HG03457 (cell line): ENCODE data around the gene OPCML.

Experiments
- ATAC-seq: cut with Tn5 transposase; IDR thresholded peaks from one replicate; pipeline ENCODE4 v1.9.1; 2021; ENCODE audit warnings: moderate number of reproducible peaks; ENCODE audit not compliant: unreplicated experiment

Gene OPCML

DNA sequence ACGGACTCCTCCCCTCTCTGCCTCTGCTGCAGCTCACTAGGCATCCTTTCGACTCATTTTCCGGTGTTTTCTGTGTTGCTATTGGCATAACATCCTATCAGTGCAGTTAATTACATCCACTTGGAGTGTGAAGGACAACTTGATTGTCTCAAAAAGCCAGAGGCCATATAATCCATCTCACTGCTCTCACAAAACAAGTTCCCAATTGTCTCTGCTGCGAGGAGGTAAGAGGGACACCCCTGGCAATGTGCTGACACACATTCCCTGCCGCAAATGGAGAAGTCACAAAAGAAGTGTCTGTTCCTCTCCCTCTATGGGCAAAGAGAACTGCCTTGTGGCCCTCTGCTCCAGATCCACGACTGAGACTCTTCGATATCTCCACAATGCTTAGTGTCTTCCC, 618.4 kb downstream of the OPCML start:
- no peak for ATAC-seq

DNA sequence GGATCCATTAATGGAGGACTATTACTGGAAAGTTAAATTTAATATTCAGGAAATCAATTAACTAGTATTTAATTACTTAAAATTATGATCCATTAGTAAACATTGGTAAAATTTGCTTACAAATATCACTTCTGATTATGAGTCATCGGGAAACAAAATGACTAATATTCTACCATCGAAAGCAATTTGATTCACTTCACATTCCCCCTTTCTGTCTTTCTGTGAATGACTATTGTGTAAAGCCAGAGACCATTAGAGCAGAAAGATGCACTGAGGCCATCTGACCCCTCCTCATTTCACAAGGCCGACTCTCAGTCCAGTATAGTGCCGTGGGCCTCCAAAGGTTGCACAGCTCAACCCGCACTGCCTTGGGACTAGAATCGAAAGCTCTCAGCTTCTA, 619.0 kb downstream of the OPCML start:
- ATAC-seq = no peak

DNA sequence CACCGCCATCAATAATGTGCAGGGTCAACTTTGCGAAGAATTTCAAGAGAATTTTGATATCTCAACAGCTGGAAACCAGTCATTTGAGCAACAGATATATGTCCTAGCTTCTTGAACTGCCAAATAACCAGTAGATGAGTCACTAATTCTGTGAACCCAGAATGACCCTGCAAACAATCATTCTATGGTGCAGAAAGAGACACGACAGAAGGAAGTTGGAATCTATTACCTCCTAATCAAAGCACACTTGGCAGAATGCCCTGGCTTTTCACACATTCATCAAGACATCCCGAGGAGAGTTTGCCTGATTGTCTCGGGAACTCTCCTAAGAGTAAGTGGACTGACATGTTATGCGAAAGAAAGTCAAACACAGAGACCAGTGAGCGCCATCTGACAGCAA, 621.1 kb downstream of the OPCML start:
- no peak for ATAC-seq

DNA sequence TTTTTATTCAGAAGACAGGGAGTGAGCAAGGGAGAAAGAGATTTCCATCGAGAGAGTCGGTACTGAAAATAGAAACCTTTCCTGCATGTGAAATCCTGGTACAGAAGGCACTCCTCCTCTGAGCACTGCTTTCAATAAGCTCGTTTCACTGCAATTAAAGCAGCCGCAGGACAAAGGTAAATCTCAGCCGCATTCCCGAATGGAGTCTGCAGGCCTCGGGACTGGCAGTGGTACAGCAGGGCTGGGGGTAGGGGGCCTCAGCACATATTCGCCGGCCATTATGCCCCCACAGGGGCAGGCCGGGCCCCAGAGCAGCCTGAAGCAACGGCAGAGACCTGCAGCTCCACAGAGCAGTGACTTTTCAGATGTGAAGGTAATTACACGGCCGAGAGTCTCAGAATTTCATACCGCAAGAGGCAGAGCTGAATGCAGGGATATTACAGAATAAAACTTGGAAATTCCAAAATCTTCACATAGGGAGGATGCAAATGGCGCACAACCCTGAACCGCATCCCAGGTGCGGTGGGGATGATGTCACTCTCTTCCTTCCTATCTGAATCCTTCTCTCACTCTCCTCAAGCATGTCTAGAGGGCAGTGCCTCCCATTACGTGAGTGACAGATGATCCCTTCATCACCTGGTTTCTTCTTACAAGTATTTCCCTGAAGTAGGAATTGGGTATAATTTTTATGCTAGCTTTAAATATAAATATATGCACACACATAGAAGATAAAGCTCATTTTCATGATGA, 622.1 kb downstream of the OPCML start:
- no peak for ATAC-seq

DNA sequence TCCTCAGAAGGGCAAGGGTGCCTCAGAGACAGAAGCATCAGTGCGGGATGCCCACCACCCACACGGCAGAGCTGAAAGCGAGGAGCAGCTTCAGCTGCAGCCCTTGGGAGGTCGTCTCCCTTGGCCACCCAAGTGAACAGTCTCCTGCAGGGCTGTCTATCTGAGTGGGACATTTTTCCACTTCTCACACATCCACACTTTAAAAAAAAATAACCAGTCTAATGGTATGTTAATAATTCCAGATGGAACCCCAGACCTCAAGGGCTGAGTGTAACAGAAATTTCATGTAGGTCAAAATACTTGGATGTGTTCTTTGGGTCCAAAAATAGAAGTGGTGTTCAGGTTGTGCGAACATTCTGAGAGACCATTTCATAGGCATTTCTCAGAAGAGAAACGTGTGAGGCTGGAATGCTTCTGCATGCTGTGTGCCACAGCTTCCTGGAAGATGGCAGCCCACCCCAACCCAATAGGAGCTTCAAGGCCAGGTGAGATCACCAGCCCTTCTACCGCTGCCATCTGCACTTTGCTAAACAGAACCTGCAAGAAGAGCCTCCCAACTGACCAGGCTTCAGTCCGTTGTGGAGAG, 623.2 kb downstream of the OPCML start:
- ATAC-seq = no peak

DNA sequence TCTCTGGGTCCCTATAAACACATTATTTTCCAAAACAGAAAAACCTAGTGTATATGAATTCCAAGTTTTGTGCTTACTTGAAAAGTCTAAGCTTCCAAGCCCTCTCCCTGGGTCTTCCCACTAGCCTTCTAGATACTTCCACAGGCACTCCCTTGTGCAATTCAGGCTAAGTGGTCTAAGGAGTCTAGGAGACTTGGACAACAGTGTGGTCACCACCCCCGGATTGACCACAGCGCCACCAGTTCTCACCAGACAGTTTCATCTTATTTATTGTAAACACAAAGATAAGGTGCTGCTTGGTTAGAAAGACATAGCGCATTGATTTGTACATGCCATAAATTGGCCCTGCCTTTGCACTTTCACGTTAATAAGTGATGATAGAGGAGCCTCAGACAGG, 623.9 kb downstream of the OPCML start:
- ATAC-seq = no peak

DNA sequence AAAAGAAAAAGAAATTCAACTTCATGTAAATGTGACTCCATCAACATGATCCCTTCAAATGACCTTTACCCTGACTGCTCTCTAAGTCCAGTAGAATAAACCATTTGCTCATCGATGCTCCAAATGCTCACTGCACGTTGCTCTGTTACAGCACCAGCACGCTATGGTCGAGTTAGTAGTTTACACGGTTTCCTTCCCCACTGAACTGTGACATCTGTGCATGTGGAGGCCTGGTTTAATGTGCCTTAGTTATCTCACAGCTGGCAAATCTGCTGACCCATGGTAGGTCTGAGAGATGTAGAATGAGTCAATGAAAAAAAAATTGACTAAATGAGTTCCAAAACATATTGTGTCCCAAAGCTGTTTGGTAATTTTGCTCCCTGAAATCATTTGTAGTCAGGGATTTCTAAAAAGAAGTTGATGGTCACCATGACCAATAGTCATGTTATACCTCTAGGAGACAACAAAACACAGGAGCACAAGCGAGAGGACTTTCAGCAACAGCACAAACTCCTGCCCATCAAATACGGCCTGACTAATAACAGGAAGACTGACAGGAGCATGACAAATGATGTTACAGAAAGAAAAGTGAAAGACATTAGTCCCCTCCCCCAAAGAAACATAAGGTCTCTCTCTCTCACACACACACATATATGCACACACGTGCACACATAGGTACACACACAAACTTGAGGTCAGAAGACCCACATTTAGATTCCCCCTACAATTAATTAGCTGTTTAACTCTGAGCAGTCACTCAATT, 624.5 kb downstream of the OPCML start:
- ATAC-seq = no peak

DNA sequence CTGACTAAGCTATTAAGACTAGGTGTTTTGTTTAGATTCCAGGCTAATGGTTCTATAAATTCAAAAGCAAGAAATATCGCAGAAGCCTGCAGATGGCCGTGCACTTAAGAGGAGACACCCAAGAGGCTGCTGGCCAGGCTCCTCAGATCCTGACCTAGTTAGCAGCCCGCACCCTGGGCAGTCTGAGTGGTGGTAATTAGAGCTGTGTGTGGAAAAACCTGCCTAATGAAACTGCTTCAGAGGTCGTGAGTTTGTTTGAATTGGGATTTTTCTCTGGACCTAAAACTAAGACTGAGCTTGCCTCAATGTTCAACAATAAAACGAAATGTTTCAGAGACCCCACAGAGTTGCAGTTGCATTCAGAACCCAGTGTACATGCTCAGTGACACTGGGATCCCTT, 627.7 kb downstream of the OPCML start:
- ATAC-seq = no peak

DNA sequence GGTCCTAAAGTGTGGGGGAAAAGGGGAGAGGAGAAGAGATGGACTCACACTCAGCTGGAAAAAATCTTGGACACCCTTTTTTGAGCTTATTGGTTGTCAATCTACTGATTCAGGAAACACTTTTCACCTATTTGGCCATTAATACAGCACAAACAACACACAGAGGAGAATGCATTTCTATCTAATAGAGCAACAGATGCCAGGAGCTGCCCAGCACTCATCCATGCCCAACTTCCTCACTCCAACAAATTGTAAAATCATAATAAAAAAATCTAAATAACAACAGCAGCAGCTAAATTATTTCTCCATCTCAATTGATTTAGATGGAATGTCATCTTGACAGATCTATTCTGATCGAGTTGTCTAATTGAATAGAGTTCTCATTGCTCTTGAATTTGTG, 628.2 kb downstream of the OPCML start:
- no peak for ATAC-seq

DNA sequence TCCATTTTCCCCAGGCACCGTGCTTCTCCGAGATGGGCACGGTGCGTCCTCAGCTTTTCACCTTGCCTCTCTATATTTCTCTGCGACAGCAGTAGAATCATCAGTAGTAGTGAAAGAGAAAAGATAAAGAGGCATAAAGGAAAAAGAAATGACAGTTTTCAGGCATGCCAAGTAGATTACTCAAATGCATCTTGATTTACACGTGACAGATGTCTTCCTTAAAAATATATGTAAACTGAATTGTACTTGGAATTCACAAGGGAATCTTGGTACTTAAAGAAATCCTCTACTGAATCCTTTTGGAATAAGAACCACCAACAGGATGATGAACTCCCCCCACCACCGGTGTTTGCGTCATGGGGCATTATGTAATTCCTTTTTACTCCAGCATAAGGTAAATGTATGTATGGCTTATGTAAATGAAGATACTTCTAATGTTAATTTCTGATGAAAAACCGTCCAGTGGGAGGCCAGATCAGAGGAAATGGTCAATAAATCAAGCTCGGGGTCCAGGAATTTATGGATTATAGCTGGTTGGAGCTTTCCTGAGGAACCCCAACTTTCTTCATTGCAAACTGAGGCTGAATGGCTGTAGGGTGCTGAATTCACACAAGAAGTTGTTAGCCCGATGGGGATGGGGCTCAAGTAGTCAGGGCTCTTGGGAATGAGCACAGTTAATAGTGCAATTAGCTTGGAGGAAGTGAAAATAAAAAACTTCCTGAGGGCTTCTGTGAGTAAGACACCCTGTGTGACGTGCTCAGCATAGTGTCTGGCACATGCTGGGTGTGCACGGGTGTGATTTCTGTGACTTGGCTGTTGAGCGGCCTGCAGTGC, 630.4 kb downstream of the OPCML start:
- no peak for ATAC-seq

DNA sequence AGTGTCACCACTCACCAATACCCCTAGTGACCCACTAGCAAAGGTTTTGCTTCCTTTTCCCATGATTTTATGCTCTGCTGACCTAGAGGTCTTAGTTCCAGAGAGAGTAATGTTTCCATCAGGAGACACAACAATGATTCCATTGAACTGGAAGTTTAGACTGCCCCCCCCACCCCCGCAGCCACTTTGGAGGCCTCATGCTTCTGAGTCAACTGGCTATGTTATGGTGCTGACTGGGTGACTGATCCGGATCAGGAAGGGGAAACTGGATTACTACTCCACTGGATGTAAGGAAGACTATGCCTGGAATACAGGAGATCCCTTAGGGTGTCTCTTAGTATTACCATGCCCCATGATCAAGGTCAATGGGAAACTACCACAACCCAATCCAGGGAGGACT, 633.6 kb downstream of the OPCML start:
- ATAC-seq = no peak

DNA sequence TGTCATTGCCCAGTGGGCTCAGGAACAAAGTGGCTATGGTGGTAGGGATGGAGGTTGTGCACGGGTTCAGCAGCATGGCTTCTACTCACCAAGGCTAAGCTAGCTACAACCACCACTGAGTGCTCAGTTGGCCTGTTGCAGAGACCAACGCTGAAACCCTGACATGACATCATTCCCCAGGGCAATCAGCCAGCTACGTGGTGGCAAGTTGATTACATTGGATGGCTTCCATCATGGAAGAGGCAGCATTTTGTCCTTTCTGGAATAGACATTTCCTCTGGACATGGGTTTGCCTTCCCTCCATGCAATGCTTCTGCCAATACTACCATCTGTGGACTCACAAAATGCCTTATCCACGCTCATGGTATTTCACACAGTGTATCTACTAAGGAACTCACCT, 634.3 kb downstream of the OPCML start:
- ATAC-seq = no peak

DNA sequence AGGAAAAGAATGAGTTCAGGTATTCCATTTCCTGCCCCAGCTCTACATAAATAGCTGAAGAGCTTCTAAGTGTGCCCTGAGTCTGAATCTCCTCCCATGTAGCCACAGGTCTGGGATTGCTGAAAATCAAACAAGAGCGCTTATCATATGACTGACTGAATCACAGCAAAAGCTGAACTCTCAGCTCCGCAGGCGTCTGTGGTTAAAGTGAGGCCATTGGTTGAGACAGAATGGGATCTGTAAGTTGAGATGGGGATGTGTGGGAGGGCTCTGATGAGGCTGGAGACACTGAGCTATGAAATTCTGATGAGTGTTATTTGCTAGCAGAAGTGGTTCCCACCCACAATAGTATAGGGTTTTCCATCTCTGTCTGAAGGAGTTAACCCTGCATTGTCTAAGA, 637.0 kb downstream of the OPCML start:
- ATAC-seq = no peak

DNA sequence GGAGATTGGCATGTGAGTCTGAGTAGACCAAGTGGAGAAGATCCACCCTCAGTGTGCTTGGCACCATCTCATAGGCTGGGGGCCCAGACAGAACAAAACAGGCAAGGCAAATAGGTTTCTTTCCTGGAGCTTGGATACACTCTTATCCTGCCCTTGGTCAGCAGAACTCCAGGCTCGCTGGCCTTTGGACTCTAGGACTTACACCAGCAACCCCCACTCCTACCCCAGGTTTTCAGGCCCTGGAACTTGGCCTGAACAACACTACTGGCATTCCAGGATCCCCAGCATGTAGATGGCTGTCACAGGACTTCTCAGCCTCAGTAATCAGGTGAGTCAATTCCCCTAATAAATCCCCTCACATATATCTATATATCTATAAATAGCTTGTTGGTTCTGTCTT, 637.7 kb downstream of the OPCML start:
- no peak for ATAC-seq

DNA sequence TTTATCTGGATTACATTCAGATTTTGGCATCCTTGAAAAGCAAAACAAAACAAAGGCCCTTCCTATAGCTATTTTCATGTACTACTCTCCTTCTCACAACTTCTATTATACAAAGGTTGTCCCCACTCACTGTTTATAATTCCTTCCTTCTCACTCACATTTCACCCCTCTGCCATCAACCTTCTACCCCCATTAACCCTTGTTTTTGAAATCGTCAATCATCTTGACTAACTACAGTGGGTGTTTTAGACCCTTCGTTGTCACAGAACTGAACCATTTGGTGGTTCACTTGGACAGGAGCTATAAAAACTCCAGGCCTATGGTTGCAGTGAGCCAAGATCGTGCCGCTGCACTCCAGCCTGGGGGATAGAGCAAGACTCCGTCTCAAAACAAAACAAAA, 639.4 kb downstream of the OPCML start:
- ATAC-seq = no peak

DNA sequence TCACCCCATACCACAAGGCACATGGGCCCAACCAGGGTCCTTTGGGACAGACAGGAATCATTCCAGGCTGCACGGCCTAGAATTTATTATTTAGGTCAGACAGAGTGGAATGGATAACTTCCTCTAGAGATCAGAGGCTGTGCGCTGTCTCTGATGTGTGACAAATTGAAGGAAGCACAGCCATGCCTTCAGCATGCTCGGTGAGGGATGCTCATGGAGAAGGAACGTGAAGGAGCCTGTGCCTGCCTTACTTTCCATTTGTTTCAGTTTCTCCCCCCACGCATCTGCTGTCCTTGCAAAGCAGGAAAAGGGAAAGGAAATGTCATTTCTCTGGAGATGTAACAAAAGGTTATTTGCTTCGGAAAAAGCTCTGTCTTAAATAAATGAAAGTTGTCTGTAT, 644.1 kb downstream of the OPCML start:
- no peak for ATAC-seq

DNA sequence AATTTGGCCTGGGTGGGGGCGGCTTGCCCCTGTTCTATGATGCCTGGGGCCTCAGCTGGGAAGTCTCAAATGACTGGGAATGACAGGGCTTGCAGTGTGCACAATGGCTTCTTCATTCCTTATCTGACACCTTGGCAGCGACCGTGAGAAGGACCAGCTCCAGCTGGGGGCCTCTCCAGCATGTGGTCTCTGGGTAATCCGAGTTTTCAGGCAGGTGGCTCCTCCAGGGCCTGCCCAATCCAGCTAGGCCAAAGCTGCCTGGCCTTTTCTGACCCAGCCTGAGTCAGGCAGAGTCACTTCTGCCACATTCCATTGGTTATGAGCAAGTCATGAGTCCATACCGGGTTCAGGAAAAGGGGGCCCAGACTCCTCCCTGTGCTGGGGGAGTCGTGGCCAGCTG, 646.0 kb downstream of the OPCML start:
- no peak for ATAC-seq

DNA sequence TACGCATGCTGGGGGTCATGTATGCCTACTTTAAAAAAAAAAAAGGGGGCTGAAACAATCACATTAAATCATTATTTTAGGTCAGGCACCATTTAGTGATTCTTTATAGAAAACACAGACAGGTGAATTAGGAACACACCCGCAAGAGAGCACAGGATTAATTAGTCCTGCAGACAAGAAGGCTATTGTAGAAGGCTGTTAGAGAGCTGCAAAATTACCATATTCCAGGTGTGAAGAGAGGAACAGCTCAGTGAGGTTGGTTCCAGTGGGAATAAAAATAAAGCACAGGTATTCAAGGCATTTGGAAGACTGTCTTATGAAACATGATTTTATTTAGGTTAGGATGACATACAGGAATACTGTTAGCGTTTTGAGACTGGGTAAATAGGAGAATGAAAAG, 649.1 kb downstream of the OPCML start:
- no peak for ATAC-seq

DNA sequence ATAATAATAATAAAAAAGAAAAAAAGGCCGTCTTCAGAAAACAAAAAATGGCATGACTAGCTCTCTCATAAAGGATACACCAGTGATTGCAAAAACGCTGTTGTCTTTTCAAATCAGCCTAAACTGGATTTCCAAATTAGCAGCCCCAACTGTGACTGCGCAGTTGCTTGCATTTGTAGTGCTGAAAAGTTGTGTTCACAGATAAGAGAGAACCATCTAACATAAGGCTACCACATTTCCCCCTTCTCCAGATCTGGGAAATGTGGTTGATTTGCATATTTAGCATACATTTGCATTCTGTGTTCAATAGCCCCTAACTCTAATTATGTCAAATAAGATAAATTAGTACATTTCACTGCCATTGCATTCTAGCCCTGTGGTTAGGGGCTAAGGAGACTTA, 650.7 kb downstream of the OPCML start:
- no peak for ATAC-seq

DNA sequence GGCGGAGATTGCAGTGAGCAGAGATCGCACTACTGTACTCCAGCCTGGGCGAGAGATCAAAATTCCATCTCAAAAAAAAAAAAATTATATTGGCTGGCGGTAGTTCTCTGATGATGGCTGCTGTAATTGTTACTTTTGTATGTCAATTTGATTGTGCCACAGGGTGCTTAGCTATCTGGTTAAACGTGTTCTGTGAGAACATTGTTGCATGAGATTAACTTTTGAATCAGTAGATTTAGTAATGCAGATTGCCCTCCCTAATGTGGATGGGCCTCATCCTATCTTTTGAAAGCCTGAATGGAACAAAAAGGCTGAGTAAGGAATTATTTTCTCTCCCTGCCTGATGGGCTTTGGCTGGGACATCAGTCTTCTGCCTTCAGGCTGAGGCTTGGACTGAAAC, 654.2 kb downstream of the OPCML start:
- no peak for ATAC-seq

DNA sequence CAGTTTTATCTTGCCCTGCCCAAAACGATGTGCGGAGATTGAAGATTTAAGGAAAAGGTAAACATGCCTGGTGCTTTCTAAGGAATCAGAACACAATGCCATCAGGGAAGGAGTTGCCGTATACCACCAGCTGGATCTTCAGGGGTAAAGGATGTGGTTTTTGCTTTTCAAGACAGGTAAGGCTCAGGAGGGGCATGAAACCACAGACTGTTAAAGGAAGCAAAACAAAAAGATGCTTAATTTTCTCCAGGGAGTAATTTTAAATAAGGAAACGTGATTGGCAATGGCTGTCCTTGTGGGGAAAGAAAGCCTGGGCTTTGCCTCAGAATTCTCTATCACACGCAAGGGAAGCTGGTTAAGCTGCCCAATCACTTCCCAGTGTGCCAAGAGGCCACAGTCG, 655.6 kb downstream of the OPCML start:
- ATAC-seq = no peak
